Measurements from ENCODE around the gene CEP63. TPM values are rescaled to one million over a fixed set of nuclear protein-coding genes. Genes with fewer than 3 reads are reported as not detected.

Gene CEP63
- total and polyA plus RNA-seq, 12 donors, result 20.1 to 38.8 (median 30.8) TPM

DNA sequence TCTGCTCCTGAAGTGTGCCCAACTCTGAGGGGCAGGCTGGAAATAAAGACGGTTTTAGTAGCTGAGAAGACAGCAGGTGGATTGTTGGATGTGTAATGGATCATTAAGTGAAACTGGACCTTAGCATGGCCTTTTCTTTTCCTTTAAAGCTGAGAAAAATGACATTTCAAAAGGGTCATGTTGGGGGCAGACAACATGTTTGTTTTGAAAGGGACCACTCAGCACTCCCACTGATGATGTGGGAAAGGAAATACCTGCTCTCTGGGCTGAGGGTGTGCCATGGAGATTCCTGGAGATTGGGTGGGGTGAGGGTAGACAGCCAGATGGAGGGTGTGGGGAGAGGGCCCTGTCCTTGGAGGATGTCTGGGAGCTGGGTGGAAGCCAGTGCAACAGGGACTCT is 38.5 kb upstream of the CEP63 start:
- Histone ChIP-seq H3K27ac (peak overlapping the region in 2 of 10 donors; percentile 26 to 61), H3K27me3 (no peaks in the 10 kb centered on the region), H3K4me1 (peaks cover 6 to 31% (median 26%) of the 10 kb centered on the region in 9 donors), H3K36me3 (no peaks in the 10 kb centered on the region), H3K9me3 (peaks cover 0 to 12% (median 0%) of the 10 kb centered on the region in 11 donors), H3K4me3 (no peak overlapping the region)
- intact Hi-C loops (cut with DNase I), result loop anchor here in 3 of 10 donors (2.0 to 5.0 kb wide), 3 partner anchors 40 to 65 kb away; no protein-coding TSS in a partner anchor
- 63 to 64% methylated on average over 1 of the region's 1 CpG for WGBS, 2 donors
- TF ChIP-seq, protein P1, sequence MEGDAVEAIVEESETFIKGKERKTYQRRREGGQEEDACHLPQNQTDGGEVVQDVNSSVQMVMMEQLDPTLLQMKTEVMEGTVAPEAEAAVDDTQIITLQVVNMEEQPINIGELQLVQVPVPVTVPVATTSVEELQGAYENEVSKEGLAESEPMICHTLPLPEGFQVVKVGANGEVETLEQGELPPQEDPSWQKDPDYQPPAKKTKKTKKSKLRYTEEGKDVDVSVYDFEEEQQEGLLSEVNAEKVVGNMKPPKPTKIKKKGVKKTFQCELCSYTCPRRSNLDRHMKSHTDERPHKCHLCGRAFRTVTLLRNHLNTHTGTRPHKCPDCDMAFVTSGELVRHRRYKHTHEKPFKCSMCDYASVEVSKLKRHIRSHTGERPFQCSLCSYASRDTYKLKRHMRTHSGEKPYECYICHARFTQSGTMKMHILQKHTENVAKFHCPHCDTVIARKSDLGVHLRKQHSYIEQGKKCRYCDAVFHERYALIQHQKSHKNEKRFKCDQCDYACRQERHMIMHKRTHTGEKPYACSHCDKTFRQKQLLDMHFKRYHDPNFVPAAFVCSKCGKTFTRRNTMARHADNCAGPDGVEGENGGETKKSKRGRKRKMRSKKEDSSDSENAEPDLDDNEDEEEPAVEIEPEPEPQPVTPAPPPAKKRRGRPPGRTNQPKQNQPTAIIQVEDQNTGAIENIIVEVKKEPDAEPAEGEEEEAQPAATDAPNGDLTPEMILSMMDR (IDR thresholded peaks at IDR 0.05), result no peak
- no peak for DNase-seq
- peak in 3 of 8 donors; percentile 19 to 39 (median 24) for ATAC-seq

DNA sequence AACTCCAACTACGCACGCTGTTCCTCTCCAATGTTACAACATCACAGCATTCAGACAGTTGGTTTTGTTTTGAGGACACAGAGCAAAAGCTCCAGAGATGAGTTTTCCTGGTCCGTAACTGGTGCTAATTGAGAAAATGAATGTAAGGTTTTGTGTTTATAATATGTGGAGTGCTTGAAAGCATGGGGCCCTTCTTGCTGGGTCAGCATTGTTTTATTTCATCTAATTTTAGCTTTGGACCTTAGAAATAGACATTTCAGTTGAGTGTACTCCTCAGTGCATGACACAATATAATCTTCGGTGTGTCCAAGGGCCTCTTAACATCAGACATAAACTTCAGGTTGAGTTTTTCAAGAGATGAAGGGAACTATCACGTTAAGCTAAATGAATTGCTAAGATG is 37.2 kb upstream of the CEP63 start:
- ATAC-seq (no peak), DNase-seq (no peak)
- WGBS, 2 donors, result 97 to 98% methylated on average over 5 of the region's 5 CpGs
- no peaks in the 10 kb centered on the region for H3K27me3 ChIP-seq
- no peak overlapping the region for H3K27ac ChIP-seq
- H3K36me3 ChIP-seq, result no peaks in the 10 kb centered on the region
- peaks cover 0 to 12% (median 0%) of the 10 kb centered on the region in 11 donors for H3K9me3 ChIP-seq
- peaks cover 6 to 31% (median 26%) of the 10 kb centered on the region in 9 donors for H3K4me1 ChIP-seq
- H3K4me3 ChIP-seq, result no peak overlapping the region
- intact Hi-C loops (cut with DNase I), result loop anchor here in 2 of 10 donors (5.0 kb wide), 2 partner anchors 41 to 66 kb away; no protein-coding TSS in a partner anchor
- TF ChIP-seq, protein P1 (IDR thresholded peaks at IDR 0.05), result no peak

DNA sequence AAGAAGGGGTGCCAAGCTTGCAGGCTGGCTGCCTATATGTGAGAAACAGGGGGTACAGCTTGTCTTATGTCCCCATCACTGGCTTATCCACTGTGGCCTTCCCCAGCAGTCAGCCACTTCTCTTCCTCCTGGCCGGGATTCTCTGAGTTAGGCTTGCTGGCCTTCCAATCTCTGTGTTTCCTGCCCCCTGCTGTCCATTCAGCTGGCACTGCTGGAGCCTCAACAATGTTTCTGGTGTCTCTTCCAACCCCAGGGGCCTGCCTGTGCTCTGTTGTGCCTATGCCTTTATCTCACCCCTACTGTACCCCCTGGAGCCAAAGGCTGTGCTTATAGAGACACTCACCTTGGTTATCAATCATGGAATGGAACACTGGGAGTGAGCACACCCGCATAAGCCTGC is 36.6 kb upstream of the CEP63 start:
- Histone ChIP-seq H3K4me1 (peaks cover 6 to 31% (median 26%) of the 10 kb centered on the region in 9 donors), H3K36me3 (no peaks in the 10 kb centered on the region), H3K9me3 (peaks cover 0 to 12% (median 0%) of the 10 kb centered on the region in 11 donors), H3K27me3 (peaks cover 0 to 2% (median 0%) of the 10 kb centered on the region in 7 donors), H3K27ac (no peak overlapping the region), H3K4me3 (no peak overlapping the region)
- DNase-seq (no peak), ATAC-seq (peak in 4 of 8 donors; percentile 19 to 66 (median 46))
- TF ChIP-seq, protein P1 (IDR thresholded peaks at IDR 0.05), result peak in 8 of 9 donors; percentile 14 to 51 (median 38)
- intact Hi-C loops (cut with DNase I), result loop anchor here in 2 of 10 donors (5.0 kb wide), 2 partner anchors 42 to 67 kb away; no protein-coding TSS in a partner anchor
- WGBS, 2 donors, result 65 to 70% methylated on average over 2 of the region's 2 CpGs

DNA sequence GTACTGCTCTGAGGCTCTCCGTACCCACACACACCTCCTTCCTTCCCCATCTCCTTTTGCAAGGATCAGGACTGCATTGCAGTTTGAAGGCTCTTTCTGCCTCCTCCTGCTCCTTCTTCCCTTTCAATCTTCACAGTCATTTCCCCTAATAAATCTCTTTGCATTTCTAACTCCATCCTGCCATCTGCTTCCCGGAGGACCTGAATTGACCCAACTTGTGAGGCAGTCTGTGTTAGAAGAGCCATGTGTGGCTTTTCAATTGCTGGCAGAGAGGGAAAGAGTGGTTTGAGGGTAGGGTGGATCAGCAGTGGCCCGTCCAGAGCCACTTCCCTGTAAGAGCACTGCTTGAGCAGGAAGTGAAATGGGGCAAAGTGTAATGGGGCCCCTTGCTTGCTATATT is 35.9 kb upstream of the CEP63 start:
- Histone ChIP-seq H3K4me3 (no peak overlapping the region), H3K4me1 (peaks cover 6 to 29% (median 26%) of the 10 kb centered on the region in 9 donors), H3K36me3 (no peaks in the 10 kb centered on the region), H3K9me3 (peaks cover 0 to 7% (median 0%) of the 10 kb centered on the region in 11 donors), H3K27me3 (peaks cover 0 to 4% (median 0%) of the 10 kb centered on the region in 7 donors), H3K27ac (no peak overlapping the region)
- WGBS, 2 donors, result 84 to 93% methylated on average over 3 of the region's 3 CpGs
- no peak for DNase-seq
- intact Hi-C loops (cut with DNase I), result loop anchor here in 4 of 10 donors (5.0 to 10.0 kb wide), 4 partner anchors 43 to 68 kb away; no protein-coding TSS in a partner anchor
- TF ChIP-seq, protein P1 (IDR thresholded peaks at IDR 0.05), result no peak
- no peak for ATAC-seq

Measured in heart right ventricle (tissue), 16 donors.